Neural progenitor cell (in vitro differentiated cells): ENCODE data around the gene TRMT44. TPM values are rescaled to one million over a fixed set of nuclear protein-coding genes. Genes with fewer than 3 reads are reported as not detected.

Experiments used
- DNase-seq: peaks from one replicate; pipeline ENCODE4 v3.0.0-alpha.2; 2016; ENCODE audit warnings: low spot score
- H2AFZ ChIP-seq: fragments of 200-600 bp; sonication (generic); replicated peaks from 2 replicates; pipeline ENCODE4 v1.6.1; 2016; ENCODE audit warnings: antibody characterized with exemption
- H3F3A ChIP-seq: fragments of 200-600 bp; sonication (generic); 2 replicates; pipeline ENCODE4 v1.6.1; 2016; ENCODE audit warnings: antibody characterized with exemption, low read depth
- H3K27ac ChIP-seq: fragments of 200-600 bp; sonication (generic); 2 replicates; pipeline ENCODE4 v1.5.1; 2016; ENCODE audit warnings: mild to moderate bottlenecking
- H3K27me3 ChIP-seq: fragments of 200-600 bp; sonication (generic); 2 replicates; pipeline ENCODE4 v1.6.1; 2016; ENCODE audit warnings: mild to moderate bottlenecking, moderate library complexity
- H3K36me3 ChIP-seq: fragments of 200-600 bp; sonication (generic); 2 replicates; pipeline ENCODE4 v1.5.1; 2016
- H3K4me1 ChIP-seq: fragments of 200-600 bp; sonication (generic); 2 replicates; pipeline ENCODE4 v1.6.1; 2016; ENCODE audit warnings: mixed run types
- H3K4me2 ChIP-seq: fragments of 200-600 bp; sonication (generic); 2 replicates; pipeline ENCODE4 v1.6.1; 2016
- H3K4me3 ChIP-seq: fragments of 200-600 bp; sonication (generic); 2 replicates; pipeline ENCODE4 v1.5.1; 2016
- H3K79me2 ChIP-seq: fragments of 200-600 bp; sonication (generic); 2 replicates; pipeline ENCODE4 v1.6.1; 2016; ENCODE audit warnings: low read depth
- H3K9ac ChIP-seq: fragments of 200-600 bp; sonication (generic); 2 replicates; pipeline ENCODE4 v1.6.1; 2016
- H3K9me3 ChIP-seq: fragments of 200-600 bp; sonication (generic); 2 replicates; pipeline ENCODE4 v1.5.1; 2016; ENCODE audit warnings: low read depth
- H4K20me1 ChIP-seq: fragments of 200-600 bp; sonication (generic); 2 replicates; pipeline ENCODE4 v1.6.1; 2016; ENCODE audit warnings: low read depth
- H3K27ac Mint-ChIP-seq: 3 replicates; pipeline ENCODE4 v1.8.0; 2021; ENCODE audit warnings: mixed read lengths
- H3K27me3 Mint-ChIP-seq: 2 replicates; pipeline ENCODE4 v1.8.0; 2022; ENCODE audit warnings: low read depth, mild to moderate bottlenecking, inconsistent platforms, moderate library complexity, mixed read lengths; ENCODE audit not compliant: insufficient read depth
- H3K36me3 Mint-ChIP-seq: 3 replicates; pipeline ENCODE4 v1.8.0; 2021; ENCODE audit warnings: mixed read lengths
- H3K4me1 Mint-ChIP-seq: 3 replicates; pipeline ENCODE4 v1.8.0; 2021; ENCODE audit warnings: mixed read lengths
- H3K4me3 Mint-ChIP-seq: 3 replicates; pipeline ENCODE4 v1.8.0; 2021; ENCODE audit warnings: mild to moderate bottlenecking, moderate library complexity, mixed read lengths
- H3K9me3 Mint-ChIP-seq: 3 replicates; pipeline ENCODE4 v1.8.0; 2020; ENCODE audit warnings: mixed read lengths
- EZH2 ChIP-seq: fragments of 200-600 bp; sonication (generic); IDR thresholded peaks from 2 replicates; pipeline ENCODE4 v1.6.1; 2017; ENCODE audit warnings: antibody characterized with exemption, mild to moderate bottlenecking, moderate library complexity
- EZH2phosphoT487 ChIP-seq: fragments of 200-600 bp; sonication (generic); IDR thresholded peaks from 2 replicates; pipeline ENCODE4 v1.6.1; 2017; ENCODE audit warnings: antibody characterized with exemption
- total RNA-seq: library from RNA; depleted of rRNA; stranded (reverse); fragments of >200 nt; gene quantifications from 2 replicates; pipeline ENCODE4 v1.2.3, GENCODE V29; 2015; ENCODE audit warnings: low replicate concordance
- TF ChIP-seq, protein P1 (sequence below): fragments of 200-600 bp; sonication (generic); IDR thresholded peaks from 2 replicates; pipeline ENCODE4 v1.5.1; 2017; ENCODE audit warnings: antibody characterized with exemption, mild to moderate bottlenecking

Gene TRMT44
- total RNA-seq, 1 donor from 2014 or later = 19.9 TPM

DNA sequence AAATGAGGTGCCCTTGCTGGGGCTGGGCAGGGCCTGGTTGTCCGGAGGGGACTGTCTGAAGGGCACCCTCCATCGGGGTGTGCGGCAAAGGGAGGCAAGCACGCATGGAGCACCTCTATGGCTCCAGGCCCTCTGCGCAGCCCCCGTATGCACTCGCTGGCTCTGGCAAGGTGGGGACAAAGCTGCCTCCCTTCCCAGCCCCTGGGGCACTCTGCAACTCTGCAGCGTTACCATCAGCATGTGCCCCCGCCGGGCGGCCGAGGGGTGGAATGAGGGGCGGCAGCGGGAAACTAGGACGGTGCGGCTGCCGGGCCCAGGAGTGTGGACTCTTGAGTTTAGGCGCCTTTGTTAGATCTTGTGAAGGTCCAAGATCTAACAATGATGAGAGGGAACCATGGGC lies 26.4 kb downstream of the TRMT44 start:
- Mint-ChIP-seq H3K4me1 (peaks cover 5% of the 10 kb centered on the region), H3K9me3 (no peaks in the 10 kb centered on the region), H3K27me3 (peaks cover 6% of the 10 kb centered on the region), H3K36me3 (peaks cover 12% of the 10 kb centered on the region), H3K4me3 (no peak overlapping the region), H3K27ac (no peak overlapping the region)
- no peaks in the 10 kb centered on the region for H4K20me1 ChIP-seq
- TF ChIP-seq EZH2 = no peak
- TF ChIP-seq, protein P1, sequence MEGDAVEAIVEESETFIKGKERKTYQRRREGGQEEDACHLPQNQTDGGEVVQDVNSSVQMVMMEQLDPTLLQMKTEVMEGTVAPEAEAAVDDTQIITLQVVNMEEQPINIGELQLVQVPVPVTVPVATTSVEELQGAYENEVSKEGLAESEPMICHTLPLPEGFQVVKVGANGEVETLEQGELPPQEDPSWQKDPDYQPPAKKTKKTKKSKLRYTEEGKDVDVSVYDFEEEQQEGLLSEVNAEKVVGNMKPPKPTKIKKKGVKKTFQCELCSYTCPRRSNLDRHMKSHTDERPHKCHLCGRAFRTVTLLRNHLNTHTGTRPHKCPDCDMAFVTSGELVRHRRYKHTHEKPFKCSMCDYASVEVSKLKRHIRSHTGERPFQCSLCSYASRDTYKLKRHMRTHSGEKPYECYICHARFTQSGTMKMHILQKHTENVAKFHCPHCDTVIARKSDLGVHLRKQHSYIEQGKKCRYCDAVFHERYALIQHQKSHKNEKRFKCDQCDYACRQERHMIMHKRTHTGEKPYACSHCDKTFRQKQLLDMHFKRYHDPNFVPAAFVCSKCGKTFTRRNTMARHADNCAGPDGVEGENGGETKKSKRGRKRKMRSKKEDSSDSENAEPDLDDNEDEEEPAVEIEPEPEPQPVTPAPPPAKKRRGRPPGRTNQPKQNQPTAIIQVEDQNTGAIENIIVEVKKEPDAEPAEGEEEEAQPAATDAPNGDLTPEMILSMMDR = no peak
- no peak overlapping the region for H3K4me3 ChIP-seq
- no peaks in the 10 kb centered on the region for H3K36me3 ChIP-seq
- peaks cover 6% of the 10 kb centered on the region for H3F3A ChIP-seq
- no peaks in the 10 kb centered on the region for H3K4me1 ChIP-seq
- no peaks in the 10 kb centered on the region for H3K9me3 ChIP-seq
- no peak overlapping the region for H3K27ac ChIP-seq
- no peak overlapping the region for H3K4me2 ChIP-seq
- no peak for DNase-seq
- no peak overlapping the region for H2AFZ ChIP-seq
- H3K27me3 ChIP-seq = no peaks in the 10 kb centered on the region
- H3K9ac ChIP-seq = no peak overlapping the region
- no peaks in the 10 kb centered on the region for H3K79me2 ChIP-seq

DNA sequence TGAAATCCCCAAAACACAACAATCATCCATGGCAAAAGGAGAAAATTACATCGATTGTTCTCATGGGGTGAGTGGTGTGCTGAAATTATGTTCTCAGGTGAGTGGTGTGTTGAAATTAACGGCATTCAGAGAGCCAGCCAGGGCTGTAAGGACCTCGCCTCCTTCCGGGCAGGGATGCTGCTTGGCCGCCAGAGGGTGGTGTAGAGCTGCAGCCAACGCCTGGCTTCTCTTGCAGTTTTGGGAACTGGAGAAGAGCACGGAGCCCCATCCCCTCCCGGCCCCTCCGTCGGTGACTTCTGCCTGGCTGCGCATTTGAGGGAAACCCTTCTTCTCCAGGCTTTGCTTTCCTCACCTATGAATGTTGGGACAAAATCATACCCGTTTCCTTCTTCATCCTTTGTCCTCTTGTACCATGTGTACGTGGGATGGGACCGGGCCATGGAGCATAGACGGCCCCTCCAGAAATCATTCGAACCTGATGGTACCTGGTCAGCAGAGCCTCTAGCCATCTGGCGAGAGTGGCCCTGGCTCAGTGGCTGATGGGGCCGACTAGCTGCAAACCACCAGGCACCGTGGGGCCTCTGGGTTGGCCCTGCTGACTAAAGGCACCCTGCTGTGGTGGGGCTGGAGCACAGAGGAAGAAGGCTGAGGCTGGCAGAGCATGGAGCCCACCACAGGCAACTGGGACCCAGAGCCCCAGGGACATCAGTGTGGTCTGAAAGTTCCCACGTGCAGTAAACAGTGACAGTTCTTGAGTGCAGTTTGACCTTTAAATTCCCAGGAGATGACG lies 28.4 kb downstream of the TRMT44 start:
- Histone ChIP-seq H3K4me3 (no peak overlapping the region), H3K36me3 (no peaks in the 10 kb centered on the region), H4K20me1 (no peaks in the 10 kb centered on the region), H3K27ac (no peak overlapping the region), H3F3A (peaks cover 6% of the 10 kb centered on the region), H3K27me3 (no peaks in the 10 kb centered on the region), H3K4me1 (no peaks in the 10 kb centered on the region), H3K9ac (no peak overlapping the region), H3K79me2 (no peaks in the 10 kb centered on the region), H3K4me2 (no peak overlapping the region), H2AFZ (no peak overlapping the region), H3K9me3 (no peaks in the 10 kb centered on the region)
- peak; percentile 84 for DNase-seq
- Mint-ChIP-seq H3K27me3 (peaks cover 10% of the 10 kb centered on the region), H3K36me3 (peaks cover 12% of the 10 kb centered on the region), H3K27ac (no peak overlapping the region), H3K9me3 (no peaks in the 10 kb centered on the region), H3K4me3 (no peak overlapping the region), H3K4me1 (peaks cover 18% of the 10 kb centered on the region)
- TF ChIP-seq, protein P1 = peak; percentile 96
- TF ChIP-seq EZH2 = no peak

DNA sequence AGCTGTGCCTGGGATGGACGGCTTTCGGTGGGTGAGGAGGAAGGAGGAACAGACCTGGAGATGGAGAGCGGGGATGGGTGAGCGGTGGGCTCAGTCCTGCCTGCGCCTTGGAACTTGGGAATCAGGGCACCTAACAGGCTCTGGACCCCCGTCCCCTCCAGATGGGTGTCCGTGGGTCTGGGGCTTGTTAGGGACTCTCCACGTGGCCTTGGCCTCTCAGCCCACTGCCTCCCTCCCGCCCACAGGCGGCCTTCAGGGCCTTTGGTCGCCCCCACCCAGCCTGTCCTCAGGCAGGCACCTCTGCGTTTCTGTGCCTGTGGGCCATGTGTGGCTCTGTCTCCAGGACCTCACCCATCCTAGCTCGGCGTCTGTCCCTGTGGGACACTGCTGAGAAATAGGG lies 29.0 kb downstream of the TRMT44 start:
- Mint-ChIP-seq H3K4me1 (peaks cover 18% of the 10 kb centered on the region), H3K27ac (no peak overlapping the region), H3K36me3 (peaks cover 12% of the 10 kb centered on the region), H3K4me3 (no peak overlapping the region), H3K9me3 (no peaks in the 10 kb centered on the region), H3K27me3 (peaks cover 10% of the 10 kb centered on the region)
- H3K27ac ChIP-seq = no peak overlapping the region
- H4K20me1 ChIP-seq = no peaks in the 10 kb centered on the region
- H3K4me2 ChIP-seq = no peak overlapping the region
- H3K9me3 ChIP-seq = no peaks in the 10 kb centered on the region
- H3K9ac ChIP-seq = no peak overlapping the region
- TF ChIP-seq, protein P1 = no peak
- TF ChIP-seq EZH2phosphoT487 = no peak
- TF ChIP-seq EZH2 = no peak
- no peaks in the 10 kb centered on the region for H3K36me3 ChIP-seq
- H3K4me3 ChIP-seq = no peak overlapping the region
- H3K4me1 ChIP-seq = no peaks in the 10 kb centered on the region
- H3K79me2 ChIP-seq = no peaks in the 10 kb centered on the region
- no peak overlapping the region for H2AFZ ChIP-seq
- H3F3A ChIP-seq = peaks cover 6% of the 10 kb centered on the region
- H3K27me3 ChIP-seq = no peaks in the 10 kb centered on the region
- no peak for DNase-seq
